Muscle layer of colon (tissue), 2 donors: ENCODE results near the gene ATP8B1.
A peak's percentile ranks its signal among the peaks of the same experiment; 100 is the strongest.

ENCODE experiments used
- H3K27ac ChIP-seq: one replicate; pipeline ENCODE4 v1.7.0; 2013; ENCODE audit warnings: low read depth, mild to moderate bottlenecking, low read length, moderate library complexity
- H3K27me3 ChIP-seq, 2 donors: one replicate each; pipeline ENCODE4 v1.7.0; 2013; ENCODE audit warnings: low read length in 2 of 2, mild to moderate bottlenecking in 2 of 2; ENCODE audit not compliant: insufficient read depth in 2 of 2, control insufficient read depth in 1 of 2
- H3K36me3 ChIP-seq: one replicate; pipeline ENCODE4 v1.7.0; 2013; ENCODE audit warnings: mild to moderate bottlenecking, low read length; ENCODE audit not compliant: insufficient read depth
- H3K4me1 ChIP-seq: one replicate; pipeline ENCODE4 v1.7.0; 2013; ENCODE audit warnings: mild to moderate bottlenecking, low read length; ENCODE audit not compliant: insufficient read depth
- H3K4me3 ChIP-seq, 2 donors: one replicate each; pipeline ENCODE4 v1.7.0; 2013; ENCODE audit warnings: low read length in 2 of 2, low read depth in 1 of 2, mild to moderate bottlenecking in 1 of 2, moderate library complexity in 1 of 2
- H3K9ac ChIP-seq: one replicate; pipeline ENCODE4 v1.7.0; 2013; ENCODE audit warnings: low read length
- H3K9me3 ChIP-seq: one replicate; pipeline ENCODE4 v1.7.0; 2013; ENCODE audit warnings: mild to moderate bottlenecking, low read length
- donor health status: abdominal sarcoma.
- donor health status: Adenocarcinoma of cecum.

ATP8B1 gene

DNA sequence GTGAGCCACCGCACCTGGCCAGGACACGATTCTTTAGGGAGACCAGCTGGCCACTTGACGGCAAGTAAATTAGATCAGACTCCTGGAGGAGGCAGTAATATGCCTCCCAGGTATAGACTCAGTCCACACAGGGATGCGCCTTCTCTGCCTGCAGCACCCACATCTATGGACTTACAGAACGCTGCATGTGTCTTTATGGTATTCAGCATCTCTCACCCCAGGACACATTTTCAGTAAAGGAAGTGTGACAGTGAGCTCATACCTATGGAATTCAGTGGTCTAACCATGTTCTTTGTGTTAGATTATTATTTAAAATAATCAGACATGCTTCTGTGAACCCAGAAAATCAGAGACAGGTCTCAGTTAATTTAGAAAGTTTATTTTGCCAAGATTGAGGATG, 175.6 kb downstream of the ATP8B1 start:
- H3K9me3 ChIP-seq = no peaks in the 10 kb centered on the region
- no peak overlapping the region for H3K9ac ChIP-seq
- no peaks in the 10 kb centered on the region for H3K27me3 ChIP-seq
- H3K4me3 ChIP-seq = no peak overlapping the region
- no peak overlapping the region for H3K27ac ChIP-seq
- H3K4me1 ChIP-seq = peaks cover 9% of the 10 kb centered on the region
- H3K36me3 ChIP-seq = no peaks in the 10 kb centered on the region

DNA sequence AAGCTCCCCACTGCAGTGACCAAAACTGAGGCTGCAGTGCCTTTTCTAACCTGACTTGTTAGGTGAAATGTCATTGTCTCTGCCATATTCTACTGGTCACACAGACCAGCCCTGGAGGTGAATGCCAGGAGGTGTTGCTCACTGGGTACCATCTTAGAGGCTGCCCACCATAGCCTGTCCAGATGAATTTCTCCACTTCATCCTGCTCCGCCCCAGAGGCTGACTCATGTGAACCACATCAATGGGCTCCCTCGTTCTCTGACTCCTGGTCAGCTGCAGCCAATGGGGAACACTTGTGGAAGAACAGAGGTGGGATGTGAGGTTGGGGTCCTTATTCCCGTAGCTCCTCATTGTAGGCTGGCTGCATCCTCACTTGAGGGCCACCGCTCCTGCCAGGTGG, 178.1 kb downstream of the ATP8B1 start:
- H3K9ac ChIP-seq = no peak overlapping the region
- no peaks in the 10 kb centered on the region for H3K27me3 ChIP-seq
- H3K4me3 ChIP-seq = no peak overlapping the region
- H3K36me3 ChIP-seq = no peaks in the 10 kb centered on the region
- H3K27ac ChIP-seq = no peak overlapping the region
- H3K4me1 ChIP-seq = peaks cover 9% of the 10 kb centered on the region
- H3K9me3 ChIP-seq = no peaks in the 10 kb centered on the region

- Histone ChIP-seq H3K27ac (peak overlapping the region; percentile 92), H3K36me3 (no peaks in the 10 kb centered on the region), H3K4me3 (peak overlapping the region; percentile 84 to 87), H3K27me3 (no peaks in the 10 kb centered on the region), H3K9me3 (no peaks in the 10 kb centered on the region), H3K4me1 (peaks cover 9% of the 10 kb centered on the region), H3K9ac (peak overlapping the region; percentile 78)
These were observed 181.9 kb downstream of the ATP8B1 start for GRCh38 chr18:57621246-57621604.

DNA sequence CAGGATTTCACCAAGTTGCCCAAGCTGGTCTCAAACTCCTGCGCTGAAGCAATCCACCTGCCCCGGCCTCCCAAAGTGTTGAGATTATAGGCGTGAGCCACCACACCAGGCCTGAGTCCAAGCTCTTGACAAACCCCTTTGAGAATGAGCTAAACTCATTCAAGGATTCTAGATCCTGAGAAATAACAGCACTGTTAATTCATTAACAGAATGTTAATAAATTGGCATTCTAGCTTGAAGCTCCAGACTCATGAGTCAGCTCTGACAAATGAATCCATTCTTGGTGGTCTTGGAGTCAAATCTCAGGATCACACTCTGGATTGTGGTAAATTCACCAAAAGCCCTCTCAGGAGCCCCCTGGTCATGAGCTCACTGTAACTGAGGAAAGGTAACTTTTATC, 183.2 kb downstream of the ATP8B1 start:
- Histone ChIP-seq H3K4me1 (peaks cover 9% of the 10 kb centered on the region), H3K4me3 (no peak overlapping the region), H3K9ac (no peak overlapping the region), H3K36me3 (peaks cover 5% of the 10 kb centered on the region), H3K27me3 (no peaks in the 10 kb centered on the region), H3K9me3 (no peaks in the 10 kb centered on the region), H3K27ac (no peak overlapping the region)

- H3K4me3 ChIP-seq = no peak overlapping the region
- H3K9me3 ChIP-seq = no peaks in the 10 kb centered on the region
- H3K4me1 ChIP-seq = peaks cover 9% of the 10 kb centered on the region
- peaks cover 5% of the 10 kb centered on the region for H3K36me3 ChIP-seq
- H3K9ac ChIP-seq = no peak overlapping the region
- H3K27me3 ChIP-seq = no peaks in the 10 kb centered on the region
- H3K27ac ChIP-seq = no peak overlapping the region
These were observed 184.2 kb downstream of the ATP8B1 start for GRCh38 chr18:57618910-57619309.

DNA sequence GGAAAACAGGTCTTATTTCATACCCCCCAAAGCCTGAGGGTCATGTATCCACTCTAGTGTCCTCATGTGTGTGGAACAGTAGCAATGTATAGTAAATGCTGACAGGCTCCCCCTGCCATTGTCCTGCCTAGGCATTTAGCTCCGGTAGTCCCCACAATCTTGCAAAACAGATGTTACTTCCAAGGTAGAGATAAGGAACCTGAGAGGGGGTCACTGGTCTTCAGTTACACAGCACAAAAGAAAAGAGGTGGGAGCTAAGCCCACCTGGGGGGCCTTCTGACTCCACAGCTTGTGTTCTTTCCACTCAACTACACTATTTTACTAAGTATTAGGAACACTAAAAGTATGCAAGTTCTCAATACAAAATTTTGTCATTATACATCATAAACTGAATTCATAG, 199.2 kb downstream of the ATP8B1 start:
- H3K9me3 ChIP-seq = no peaks in the 10 kb centered on the region
- H3K27ac ChIP-seq = no peak overlapping the region
- no peak overlapping the region for H3K9ac ChIP-seq
- H3K4me1 ChIP-seq = no peaks in the 10 kb centered on the region
- peaks cover 74% of the 10 kb centered on the region for H3K36me3 ChIP-seq
- no peak overlapping the region for H3K4me3 ChIP-seq
- H3K27me3 ChIP-seq = no peaks in the 10 kb centered on the region
